Right cardiac atrium (tissue), 5 donors: Measurements from ENCODE around the gene VPS51. TPM values are rescaled to one million over a fixed set of nuclear protein-coding genes. Genes with fewer than 3 reads are reported as not detected.

ENCODE experiments used
- ATAC-seq, 2 donors: fragments of 200-7000 bp; cut with Tn5 transposase; one replicate each; pipeline versions ENCODE4 v1.8.0 to v1.9.1; 2020; ENCODE audit warnings: moderate library complexity in 2 of 2, mild to moderate bottlenecking in 1 of 2
- DNase-seq, 3 donors: peaks; one replicate each; pipeline ENCODE4 v3.0.0-alpha.2; 2020
- H3K27ac ChIP-seq: one replicate; pipeline ENCODE4 v1.5.1; 2013; ENCODE audit warnings: mild to moderate bottlenecking, low read length, control low read depth, moderate library complexity
- H3K27me3 ChIP-seq: one replicate; pipeline ENCODE4 v1.6.1; 2013; ENCODE audit not compliant: control insufficient read depth, insufficient read depth
- H3K4me1 ChIP-seq: one replicate; pipeline ENCODE4 v1.6.1; 2013; ENCODE audit warnings: low read length; ENCODE audit not compliant: control insufficient read depth, insufficient read depth
- H3K4me3 ChIP-seq: one replicate; pipeline ENCODE4 v1.5.1; 2013; ENCODE audit warnings: low read length, control low read depth
- H3K9me3 ChIP-seq: one replicate; pipeline ENCODE4 v1.6.1; 2013; ENCODE audit warnings: low read length; ENCODE audit not compliant: control insufficient read depth
- WGBS: extraction: QIAGEN DNeasy Blood & Tissue Kit; methylation state at CpG from one replicate; pipeline ENCODE4 v1.1.7; 2013; 5-methylcytosine and 5-hydroxymethylcytosine counted together
- intact Hi-C, 4 donors: fragments of 100-400 bp; cut with DNase I; formaldehyde crosslinking; loops; one replicate each; pipeline versions ENCODE4 v1.11.0 to v1.14.0; 2022 to 2023
- polyA plus RNA-seq: library from polyadenylated mRNA; stranded (reverse); fragments of 200-250 nt; gene quantifications from one replicate; pipeline ENCODE4 v1.2.3, GENCODE V29; 2013
- total RNA-seq, 4 donors: library from RNA; stranded (reverse); fragmentation: NEBNext Ultra II Directional; extraction: Animal tissue kit (Norgen Biotek cat#: 25700); gene quantifications; one replicate each; pipeline ENCODE4 v1.2.1, GENCODE V29; 2021
- donor health status: healthy with polysubstance abuse.
- donor health status: DM: no; HTN: yes; CAD: no.
- donor health status: DM: no; HTN: no; CAD: no.
- donor health status: DM: no; HTN: yes; CAD: no; lungs with severe emphysema.
- donor health status: DM: yes; HTN: yes; CAD: no.

The VPS51 gene
- total and polyA plus RNA-seq, 5 donors: 67.1 to 80.9 (median 77.9) TPM

GRCh38 chr11:65072631-65072966, 23.4 kb upstream of the VPS51 start:
- 58% methylated on average over 1 of the region's 1 CpG for WGBS

DNA sequence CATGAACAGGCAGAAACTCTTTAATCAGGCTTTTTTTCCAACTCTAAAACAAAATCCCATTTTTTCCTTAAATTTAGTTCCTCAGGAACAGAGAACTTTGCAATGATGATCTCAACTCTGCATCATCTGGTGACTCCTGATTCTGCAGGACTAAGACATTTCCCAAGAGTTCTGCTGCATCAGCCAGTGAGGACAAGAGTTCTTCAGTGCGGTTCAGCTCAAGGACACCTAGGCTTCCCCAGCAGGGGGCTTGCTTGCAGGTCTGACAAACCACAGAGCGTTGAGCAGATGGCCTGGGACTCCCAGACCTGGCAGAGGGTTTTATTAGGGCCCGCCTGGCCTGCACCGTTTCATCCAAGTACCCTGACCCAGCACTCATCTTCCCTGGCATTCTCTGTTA, 18.6 kb upstream of the VPS51 start:
- H3K27me3 ChIP-seq: no peaks in the 10 kb centered on the region
- intact Hi-C loops: no loop called here
- H3K27ac ChIP-seq: no peak overlapping the region
- no peaks in the 10 kb centered on the region for H3K9me3 ChIP-seq
- ATAC-seq (no peak), DNase-seq (peak in 1 of 3 donors; percentile 3)
- no peaks in the 10 kb centered on the region for H3K4me1 ChIP-seq
- WGBS: 76% methylated on average over 4 of the region's 4 CpGs
- H3K4me3 ChIP-seq: no peak overlapping the region

More at GRCh38 chr11:65072631-65072966, 23.4 kb upstream of the VPS51 start:
- ATAC-seq: no peak
- H3K27ac ChIP-seq: no peak overlapping the region
- no peaks in the 10 kb centered on the region for H3K9me3 ChIP-seq
- no peaks in the 10 kb centered on the region for H3K4me1 ChIP-seq
- H3K4me3 ChIP-seq: no peak overlapping the region
- H3K27me3 ChIP-seq: no peaks in the 10 kb centered on the region
- DNase-seq: no peak
- intact Hi-C loops: no loop called here

DNA sequence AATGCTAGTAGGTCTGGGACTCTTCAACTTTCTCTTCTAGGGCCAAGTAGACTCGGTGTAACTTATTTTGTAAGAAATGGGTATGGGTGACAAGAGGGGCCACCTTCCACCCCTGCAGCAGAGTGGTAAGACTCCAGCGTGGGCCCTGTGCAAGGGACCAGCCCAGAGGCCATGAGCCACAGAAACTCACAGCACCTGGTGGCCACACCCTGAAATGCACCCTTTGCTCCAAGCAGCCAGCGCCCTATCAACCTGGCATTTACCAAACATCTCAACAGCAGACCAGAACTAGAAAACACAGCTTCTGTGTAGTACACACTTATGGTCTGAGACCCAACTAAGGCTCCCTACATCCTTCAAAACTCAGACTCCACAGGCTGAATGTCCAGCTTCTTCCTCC, 17.9 kb upstream of the VPS51 start:
- WGBS: 62% methylated on average over 3 of the region's 3 CpGs
- peak in 1 of 3 donors; percentile 40 for DNase-seq
- no peaks in the 10 kb centered on the region for H3K4me1 ChIP-seq
- no peak for ATAC-seq
- intact Hi-C loops: no loop called here
- no peak overlapping the region for H3K27ac ChIP-seq
- H3K27me3 ChIP-seq: no peaks in the 10 kb centered on the region
- no peaks in the 10 kb centered on the region for H3K9me3 ChIP-seq
- no peak overlapping the region for H3K4me3 ChIP-seq

GRCh38 chr11:65078786-65079342, 17.1 kb upstream of the VPS51 start:
- intact Hi-C loops: no loop called here
- peak in 1 of 3 donors; percentile 26 for DNase-seq

GRCh38 chr11:65083134-65083833, 12.7 kb upstream of the VPS51 start:
- H3K4me1 ChIP-seq: peaks cover 2% of the 10 kb centered on the region
- WGBS: 3% methylated on average over 13 of the region's 13 CpGs
- H3K9me3 ChIP-seq: no peaks in the 10 kb centered on the region
- intact Hi-C loops: loop anchor here in 2 of 4 donors (5.0 to 10.0 kb wide), 2 partner anchors 36 to 68 kb away; partner anchors contain the start of gene ARL2 (in 1 of the 2)
- H3K27me3 ChIP-seq: no peaks in the 10 kb centered on the region
- ATAC-seq: no peak
- peak in 1 of 3 donors; percentile 37 for DNase-seq
- H3K27ac ChIP-seq: no peak overlapping the region
- peak overlapping the region; percentile 88 for H3K4me3 ChIP-seq

More at GRCh38 chr11:65078786-65079342, 17.1 kb upstream of the VPS51 start:
- Histone ChIP-seq H3K27me3 (no peaks in the 10 kb centered on the region), H3K4me1 (no peaks in the 10 kb centered on the region), H3K4me3 (no peak overlapping the region), H3K9me3 (no peaks in the 10 kb centered on the region), H3K27ac (no peak overlapping the region)
- no peak for ATAC-seq
- 90% methylated on average over 9 of the region's 9 CpGs for WGBS

- under 1% methylated on average over 79 of the region's 79 CpGs for WGBS
- H3K27me3 ChIP-seq: no peaks in the 10 kb centered on the region
- no peaks in the 10 kb centered on the region for H3K9me3 ChIP-seq
- DNase-seq (peak; percentile 95 to 98 (median 98)), ATAC-seq (peak; percentile 95 to 97)
- peak within 1 kb of the TSS; percentile 88 for H3K4me3 ChIP-seq
- H3K27ac ChIP-seq: peak within 1 kb of the TSS; percentile 81
- intact Hi-C loops: loop anchor here in 2 of 4 donors (5.0 to 10.0 kb wide), 2 partner anchors 37 to 69 kb away; partner anchors contain the start of gene ARL2 (in 1 of the 2)
- peaks cover 2% of the 10 kb centered on the region for H3K4me1 ChIP-seq
Measured at GRCh38 chr11:65083834-65084597, 12.0 kb upstream of the VPS51 start, which contains the start of the genes CDCA5 and ZFPL1. Gene CDCA5 (minus strand): TSS chr11:65084040. CDS start chr11:65083978, 62 bp downstream. Gene ZFPL1 (plus strand): TSS chr11:65084222. CDS start chr11:65084699, 477 bp downstream.

- ATAC-seq (no peak), DNase-seq (peak in 2 of 3 donors; percentile 14 to 37)
- Histone ChIP-seq H3K27me3 (no peaks in the 10 kb centered on the region), H3K9me3 (no peaks in the 10 kb centered on the region), H3K27ac (peak overlapping the region; percentile 38), H3K4me3 (peak overlapping the region; percentile 88), H3K4me1 (peaks cover 2% of the 10 kb centered on the region)
- intact Hi-C loops: loop anchor here in 2 of 4 donors (5.0 to 10.0 kb wide), 2 partner anchors 37 to 70 kb away; partner anchors contain the start of gene ARL2 (in 1 of the 2)
- WGBS: 45% methylated on average over 23 of the region's 23 CpGs
Measured at GRCh38 chr11:65084598-65085375, 11.2 kb upstream of the VPS51 start.

GRCh38 chr11:65085446-65085845, 10.6 kb upstream of the VPS51 start:
- peaks cover 2% of the 10 kb centered on the region for H3K4me1 ChIP-seq
- no peaks in the 10 kb centered on the region for H3K9me3 ChIP-seq
- DNase-seq (peak in 1 of 3 donors; percentile 3), ATAC-seq (no peak)
- 89% methylated on average over 4 of the region's 4 CpGs for WGBS
- H3K27ac ChIP-seq: no peak overlapping the region
- no peak overlapping the region for H3K4me3 ChIP-seq
- H3K27me3 ChIP-seq: no peaks in the 10 kb centered on the region
- intact Hi-C loops: loop anchor here in 1 of 4 donors (10.0 kb wide), 1 partner anchor 71 kb away; the partner anchor contains the start of gene ARL2

GRCh38 chr11:65086809-65087208, 9.2 kb upstream of the VPS51 start:
- no peak overlapping the region for H3K27ac ChIP-seq
- WGBS: 89% methylated on average over 9 of the region's 9 CpGs
- peaks cover 2% of the 10 kb centered on the region for H3K4me1 ChIP-seq
- no peaks in the 10 kb centered on the region for H3K27me3 ChIP-seq
- no peak overlapping the region for H3K4me3 ChIP-seq
- no peak for ATAC-seq
- DNase-seq: peak in 2 of 3 donors; percentile 6 to 12
- no peaks in the 10 kb centered on the region for H3K9me3 ChIP-seq
- intact Hi-C loops: loop anchor here in 1 of 4 donors (10.0 kb wide), 1 partner anchor 72 kb away; the partner anchor contains the start of gene ARL2

- intact Hi-C loops: loop anchor here in 1 of 4 donors (10.0 kb wide), 1 partner anchor 72 kb away; the partner anchor contains the start of gene ARL2
- WGBS: 86% methylated on average over 11 of the region's 11 CpGs
- DNase-seq: peak in 2 of 3 donors; percentile 20 to 65
Measured at GRCh38 chr11:65087216-65087615, 8.8 kb upstream of the VPS51 start.

More at GRCh38 chr11:65087216-65087615, 8.8 kb upstream of the VPS51 start:
- Histone ChIP-seq H3K4me3 (no peak overlapping the region), H3K9me3 (no peaks in the 10 kb centered on the region), H3K4me1 (peaks cover 2% of the 10 kb centered on the region), H3K27ac (no peak overlapping the region), H3K27me3 (no peaks in the 10 kb centered on the region)
- no peak for ATAC-seq
